ENCODE results near the gene NTN5.
"Not testable (repeated sequence)": the region's sequence is repeated elsewhere in the genome, so short reads cannot be mapped to it uniquely, and the experiment has no call there.

The NTN5 gene

DNA sequence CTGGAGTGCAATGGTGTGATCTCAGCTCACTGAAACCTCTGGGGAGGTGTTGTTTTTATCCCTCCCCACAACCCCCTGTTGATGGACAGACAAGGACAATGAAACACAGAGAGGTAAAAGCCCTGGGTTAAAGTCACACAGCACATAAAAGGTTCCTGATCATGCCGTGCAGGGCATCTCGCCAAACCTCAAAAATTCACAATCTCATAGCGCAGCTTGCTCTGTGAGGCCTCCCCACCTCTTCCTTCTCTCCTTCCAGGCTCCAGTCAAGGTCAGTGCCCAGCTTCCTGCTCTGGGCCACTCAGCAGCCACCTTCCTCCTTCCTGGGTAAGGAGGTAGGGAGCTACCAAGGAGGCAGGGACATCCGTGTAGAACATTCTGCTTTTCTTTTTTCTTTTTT is 25.2 kb upstream of the NTN5 start:
- no peak for DNase-seq

DNA sequence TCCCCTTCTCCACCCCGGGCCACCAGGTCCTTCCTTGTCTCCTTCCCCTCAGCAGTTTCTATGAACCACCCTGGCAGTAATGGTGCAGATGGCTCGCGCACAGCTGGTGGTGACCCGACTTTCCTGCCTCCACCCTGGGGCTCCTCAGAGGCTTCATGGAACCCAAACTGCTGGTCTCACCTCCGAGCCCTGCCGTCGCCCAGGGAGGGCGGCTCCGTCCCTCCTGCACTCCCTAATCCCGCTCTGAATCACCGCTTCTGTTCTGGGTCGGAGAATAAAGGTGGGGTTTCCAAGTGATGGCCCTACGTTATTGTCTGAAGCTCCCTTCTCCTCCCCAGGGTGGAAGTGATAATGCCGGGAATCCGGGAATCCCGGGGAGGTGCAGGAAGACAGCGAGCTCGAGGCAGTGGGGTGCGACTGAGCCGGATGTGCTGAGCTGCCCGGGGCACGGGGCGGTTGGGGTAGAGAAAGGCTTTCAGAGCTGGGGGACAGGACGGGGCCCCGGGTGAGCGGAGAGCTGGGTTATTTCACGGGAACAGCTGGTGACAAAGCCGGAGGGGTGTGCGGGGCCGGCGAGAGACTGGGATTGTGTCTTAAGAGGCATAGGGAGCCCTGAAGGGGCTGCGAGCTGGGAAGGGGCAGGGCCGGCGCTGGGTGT is 23.7 kb upstream of the NTN5 start:
- DNase-seq: no peak

DNA sequence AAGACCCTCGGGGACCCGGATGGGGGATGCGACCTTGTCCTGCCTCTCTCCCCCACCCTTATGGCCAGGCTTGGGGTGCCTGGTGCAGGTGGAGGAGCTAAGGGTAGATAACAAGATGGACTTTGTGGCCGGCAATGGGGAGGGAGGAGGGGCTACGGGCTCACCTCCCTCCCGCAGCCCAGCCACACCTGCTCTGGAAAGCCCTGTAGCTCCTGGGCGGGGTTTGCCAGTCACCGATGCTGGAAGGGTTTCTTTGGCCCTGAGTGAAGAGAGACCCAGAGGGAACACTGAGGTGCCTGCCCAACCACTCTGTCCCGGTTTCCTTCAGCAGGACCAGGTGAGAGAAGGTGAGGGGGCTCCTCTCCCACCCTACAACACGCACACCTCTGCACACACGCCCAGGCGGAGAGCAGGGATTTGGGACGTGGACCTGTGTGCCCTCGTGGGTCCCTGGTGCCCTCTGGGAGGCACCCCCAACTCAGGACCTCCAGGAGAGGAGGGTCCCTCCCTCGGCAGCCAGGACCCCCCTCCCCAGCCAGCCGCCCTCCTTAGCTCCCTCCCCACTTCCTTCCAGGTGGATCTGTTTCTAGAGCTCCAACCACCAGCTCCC is 23.0 kb upstream of the NTN5 start, which contains the start of gene FUT2:
Gene FUT2, plus strand, starts transcription at position 229 of the 610 bp plus-strand sequence. CDS start 6,986 bp downstream, outside the sequence.
- no peak for DNase-seq

DNA sequence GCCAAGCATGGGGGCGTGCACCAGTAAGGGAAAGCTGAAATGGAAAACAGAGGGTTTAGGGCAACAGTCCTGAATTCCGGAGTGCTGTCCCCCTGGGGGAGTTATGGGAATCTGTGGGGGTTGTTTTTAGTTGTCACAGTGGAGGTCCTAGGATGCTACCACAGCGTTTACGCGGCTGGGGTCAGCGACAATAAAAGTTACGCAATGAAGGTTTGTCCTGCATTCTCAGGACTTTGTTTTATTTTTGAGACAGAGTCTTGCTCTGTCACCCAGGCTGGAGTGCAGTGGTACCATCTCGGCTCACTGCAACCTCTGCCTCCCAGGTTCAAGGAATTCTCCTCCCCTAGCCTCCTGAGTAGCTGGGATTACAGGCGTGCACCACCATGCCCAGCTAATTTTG is 20.8 kb upstream of the NTN5 start:
- not testable (repeated sequence) for DNase-seq

DNA sequence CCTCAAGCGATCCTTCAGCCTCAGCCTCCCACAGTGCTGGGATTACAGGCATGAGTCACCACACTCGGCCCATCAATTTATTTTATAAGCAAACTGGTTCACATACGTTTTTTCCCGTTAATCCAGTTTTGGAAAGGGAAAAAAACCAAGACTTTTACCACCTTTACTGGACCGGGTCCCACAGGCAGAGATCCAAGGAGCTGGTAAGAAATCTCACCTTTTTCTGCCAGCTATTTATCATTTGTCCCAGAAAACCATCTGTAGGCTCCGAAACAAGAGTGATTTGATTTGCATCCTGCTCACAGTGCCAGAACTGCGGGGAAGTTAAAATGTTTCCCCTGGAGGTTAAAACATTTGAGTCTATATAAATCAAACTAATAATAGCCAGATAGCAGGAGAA is 16.6 kb upstream of the NTN5 start:
- peak in 2 of 58 donors; percentile 7 to 33 for DNase-seq

DNA sequence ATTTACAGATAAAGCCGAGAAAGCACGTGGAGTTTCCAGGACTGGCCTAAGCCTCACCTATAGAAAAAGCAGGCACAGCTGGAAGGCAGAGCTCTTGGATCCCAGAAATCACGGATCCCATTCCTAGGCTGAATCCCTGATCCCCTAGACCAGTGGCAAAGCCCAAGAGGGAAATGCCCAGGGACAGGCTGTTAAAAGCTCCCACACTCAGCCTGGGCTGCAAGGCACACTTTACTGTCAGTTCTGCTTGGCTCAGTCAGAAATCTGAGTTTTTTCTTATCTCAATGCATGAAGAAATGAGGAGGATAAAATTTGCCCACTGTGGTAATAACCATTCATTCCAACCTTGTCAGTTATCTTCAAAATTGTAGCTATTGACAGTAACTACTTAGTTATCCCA is 15.0 kb upstream of the NTN5 start:
- DNase-seq: no peak

DNA sequence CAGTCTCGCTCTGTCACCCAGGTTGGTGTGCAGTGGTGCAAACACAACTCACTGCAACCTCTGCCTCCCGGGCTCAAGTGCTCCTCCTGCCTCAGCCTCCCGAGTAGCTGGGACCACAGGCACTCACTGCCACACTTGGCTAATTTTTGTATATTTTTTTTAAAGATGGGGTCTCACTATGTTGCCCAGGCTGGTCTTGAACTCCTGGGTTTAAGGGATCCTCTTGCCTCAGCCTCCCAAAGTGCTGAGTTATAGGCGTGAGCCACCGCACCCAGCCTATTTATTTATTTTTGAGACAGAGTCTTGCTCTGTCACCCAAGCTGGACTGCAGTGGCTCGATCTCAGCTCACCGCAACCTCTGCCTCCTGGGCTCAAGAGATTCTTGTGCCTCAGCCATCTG is 13.8 kb upstream of the NTN5 start:
- DNase-seq: not testable (repeated sequence)

DNA sequence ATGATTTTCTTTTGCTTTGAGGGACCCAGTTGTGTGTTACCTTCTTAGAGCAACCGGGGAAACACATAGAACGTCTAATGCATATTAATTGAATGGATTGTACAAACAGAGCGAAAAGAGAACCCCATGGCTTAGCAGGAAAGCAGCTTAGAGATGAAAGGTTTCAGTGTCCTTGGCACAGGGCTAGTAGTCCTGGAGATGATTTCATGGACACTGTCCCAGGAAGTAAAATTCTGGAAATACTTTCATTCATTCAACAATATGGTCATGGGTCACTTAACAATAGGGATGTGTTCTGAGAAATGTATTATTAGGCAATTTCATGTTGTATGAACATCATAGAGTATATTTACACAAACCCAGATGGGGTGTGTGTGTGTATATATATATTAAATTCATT is 13.3 kb upstream of the NTN5 start:
- peak in 3 of 58 donors; percentile 8 to 15 (median 15) for DNase-seq

DNA sequence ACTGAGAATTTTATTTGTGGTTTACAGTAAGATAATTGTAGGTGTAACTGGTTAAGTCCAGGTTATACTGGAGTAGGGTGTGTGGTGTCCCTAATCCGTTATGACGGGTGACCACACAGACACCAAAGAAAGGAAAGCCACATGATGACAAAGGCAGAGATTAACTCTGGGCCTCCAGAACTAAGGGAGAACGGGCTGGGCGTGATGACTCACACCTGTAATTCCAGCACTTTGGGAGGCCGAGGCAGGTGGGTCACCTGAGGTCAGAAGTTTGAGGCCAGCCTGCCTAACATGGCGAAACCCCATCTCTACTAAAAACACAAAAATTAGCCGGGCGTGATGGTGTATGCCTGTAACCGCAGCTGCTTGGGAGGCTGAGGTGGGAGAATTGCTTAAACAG is 12.8 kb upstream of the NTN5 start:
- DNase-seq: no peak

DNA sequence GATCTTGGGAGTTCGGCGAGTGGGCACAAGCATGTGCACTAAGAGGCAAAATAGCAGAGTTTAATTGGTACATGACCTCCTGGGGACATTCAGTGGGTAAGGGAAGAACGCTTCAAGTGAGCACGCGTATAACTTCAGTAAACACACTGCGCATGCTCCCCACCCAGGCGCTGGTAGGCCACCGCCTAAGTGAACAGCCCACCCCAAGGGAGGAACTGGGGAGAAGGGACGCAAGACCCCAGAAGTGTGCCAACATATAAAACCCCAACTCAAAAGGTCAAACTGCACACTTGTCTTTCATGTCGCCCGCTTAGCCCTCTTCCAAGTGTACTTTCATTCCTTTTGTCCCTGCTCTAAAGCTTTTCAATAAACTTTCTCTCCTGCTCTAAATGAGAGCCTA is 10.5 kb upstream of the NTN5 start:
- peak in 56 of 58 donors; percentile 10 to 78 (median 54) for DNase-seq

DNA sequence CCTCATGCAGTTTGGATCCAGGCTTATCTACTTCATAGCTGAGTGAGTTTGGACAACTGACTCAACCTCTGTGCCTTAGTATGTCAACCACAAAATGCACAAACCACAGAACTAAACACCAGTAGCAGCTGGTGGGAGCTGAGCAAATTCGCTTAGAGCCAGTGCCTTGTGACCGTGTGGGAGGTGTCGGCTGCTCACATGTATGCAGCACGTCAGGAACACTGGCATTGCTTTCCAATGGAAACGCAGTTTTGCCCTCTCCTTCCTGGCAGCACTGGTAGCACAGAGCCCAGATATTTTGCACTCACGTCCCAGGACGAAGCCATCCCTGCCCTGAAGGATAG is 8.3 kb upstream of the NTN5 start:
- DNase-seq: peak in 35 of 58 donors; percentile 3 to 73 (median 29)

DNA sequence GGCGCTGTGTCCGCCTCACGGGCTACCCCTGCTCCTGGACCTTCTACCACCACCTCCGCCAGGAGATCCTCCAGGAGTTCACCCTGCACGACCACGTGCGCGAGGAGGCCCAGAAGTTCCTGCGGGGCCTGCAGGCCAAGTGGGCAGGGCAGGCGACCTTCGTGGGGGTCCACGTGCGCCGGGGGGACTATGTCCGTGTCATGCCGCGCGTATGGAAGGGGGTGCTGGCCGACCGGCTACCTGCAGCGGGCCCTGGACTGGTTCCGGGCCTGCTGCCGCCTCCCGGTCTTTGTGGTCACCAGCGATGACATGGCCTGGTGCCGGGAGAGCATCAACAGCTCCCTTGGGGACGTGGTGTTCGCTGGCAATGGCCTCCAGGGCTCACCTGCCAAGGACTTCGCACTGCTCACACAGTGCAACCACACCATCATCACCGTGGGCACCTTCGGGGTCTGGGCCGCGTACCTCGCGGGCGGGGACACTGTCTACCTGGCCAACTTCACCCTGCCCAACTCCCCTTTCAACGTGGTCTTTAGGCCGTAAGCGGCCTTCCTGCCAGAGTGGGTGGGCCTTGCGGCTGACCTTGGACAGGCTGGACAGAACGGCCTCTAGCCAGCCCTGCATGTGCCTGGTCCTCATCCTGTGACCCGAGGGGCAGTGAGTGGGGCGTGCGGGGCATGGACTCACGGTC is 7.8 kb upstream of the NTN5 start:
- DNase-seq: no peak

DNA sequence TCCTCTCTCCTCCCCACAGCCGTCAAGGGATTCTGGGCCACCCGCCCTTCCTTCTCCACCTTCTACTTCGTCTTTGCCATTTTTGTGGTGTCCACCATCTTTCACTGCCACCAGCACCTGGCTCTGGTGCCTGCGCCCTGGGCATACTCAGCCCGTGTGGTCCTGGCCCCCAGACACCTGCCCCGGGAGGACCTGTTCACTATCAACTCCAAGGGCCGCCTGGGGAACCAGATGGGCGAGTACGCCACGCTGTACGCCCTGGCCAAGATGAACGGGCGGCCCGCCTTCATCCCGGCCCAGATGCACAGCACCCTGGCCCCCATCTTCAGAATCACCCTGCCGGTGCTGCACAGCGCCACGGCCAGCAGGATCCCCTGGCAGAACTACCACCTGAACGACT is 7.2 kb upstream of the NTN5 start:
- DNase-seq: not testable (repeated sequence)

DNA sequence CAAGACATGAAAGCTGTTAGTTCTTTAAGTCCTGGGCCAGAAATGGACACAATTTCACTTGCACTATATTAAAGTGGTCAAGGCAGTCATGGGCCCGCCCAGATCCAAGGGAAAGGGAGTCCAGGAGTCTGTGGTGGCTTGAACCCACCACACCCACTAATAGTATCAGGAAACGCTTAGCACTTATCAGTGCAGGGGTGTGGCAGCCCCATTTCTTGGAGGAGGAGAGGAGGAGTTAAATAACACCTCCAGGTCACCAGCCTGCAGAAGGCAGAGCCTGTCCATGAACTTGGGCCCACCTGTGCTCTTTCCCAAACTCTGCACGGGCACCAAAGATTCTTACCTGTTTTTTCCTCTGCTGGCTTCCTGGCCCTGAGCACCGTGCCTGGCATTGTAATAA is 5.4 kb upstream of the NTN5 start:
- DNase-seq: no peak

DNA sequence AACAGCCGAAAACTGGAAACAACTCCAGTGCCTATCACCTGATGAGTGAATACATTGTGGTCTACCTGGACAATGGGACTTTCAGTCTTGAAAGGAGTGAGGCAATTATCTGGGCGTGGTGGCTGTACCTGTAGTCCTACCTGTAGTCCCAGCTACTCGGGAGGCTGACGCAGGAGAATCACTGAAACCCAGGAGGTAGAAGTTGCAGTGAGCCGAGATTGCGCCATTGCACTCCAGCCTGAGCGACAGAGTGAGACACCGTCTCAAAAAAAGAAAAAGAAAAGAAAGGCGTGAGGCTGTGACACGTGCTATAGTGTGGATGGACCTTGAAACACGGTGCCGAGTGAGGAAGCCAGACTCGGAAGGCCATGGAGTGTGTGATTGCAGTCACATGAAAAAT is 4.1 kb upstream of the NTN5 start:
- DNase-seq: no peak

DNA sequence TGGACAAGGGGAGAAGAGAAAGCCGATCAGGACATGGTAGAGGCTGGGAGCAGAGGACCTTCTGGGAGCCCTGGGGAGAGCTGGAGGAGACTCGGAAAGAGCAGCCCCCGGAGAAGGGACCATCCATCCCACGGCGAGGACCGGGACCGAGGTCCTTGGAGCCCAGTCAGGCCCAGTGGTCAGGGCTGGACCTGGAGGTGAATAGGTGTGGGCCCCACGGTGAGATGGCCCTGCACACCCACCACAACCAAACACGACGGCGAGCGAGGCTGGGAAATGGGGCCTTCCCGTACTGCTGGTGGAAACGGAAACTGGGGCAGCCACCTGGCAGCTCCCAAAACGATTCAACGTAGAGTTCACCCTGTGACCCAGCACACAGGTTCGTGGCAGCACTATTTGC is 3.7 kb upstream of the NTN5 start:
- DNase-seq: no peak

DNA sequence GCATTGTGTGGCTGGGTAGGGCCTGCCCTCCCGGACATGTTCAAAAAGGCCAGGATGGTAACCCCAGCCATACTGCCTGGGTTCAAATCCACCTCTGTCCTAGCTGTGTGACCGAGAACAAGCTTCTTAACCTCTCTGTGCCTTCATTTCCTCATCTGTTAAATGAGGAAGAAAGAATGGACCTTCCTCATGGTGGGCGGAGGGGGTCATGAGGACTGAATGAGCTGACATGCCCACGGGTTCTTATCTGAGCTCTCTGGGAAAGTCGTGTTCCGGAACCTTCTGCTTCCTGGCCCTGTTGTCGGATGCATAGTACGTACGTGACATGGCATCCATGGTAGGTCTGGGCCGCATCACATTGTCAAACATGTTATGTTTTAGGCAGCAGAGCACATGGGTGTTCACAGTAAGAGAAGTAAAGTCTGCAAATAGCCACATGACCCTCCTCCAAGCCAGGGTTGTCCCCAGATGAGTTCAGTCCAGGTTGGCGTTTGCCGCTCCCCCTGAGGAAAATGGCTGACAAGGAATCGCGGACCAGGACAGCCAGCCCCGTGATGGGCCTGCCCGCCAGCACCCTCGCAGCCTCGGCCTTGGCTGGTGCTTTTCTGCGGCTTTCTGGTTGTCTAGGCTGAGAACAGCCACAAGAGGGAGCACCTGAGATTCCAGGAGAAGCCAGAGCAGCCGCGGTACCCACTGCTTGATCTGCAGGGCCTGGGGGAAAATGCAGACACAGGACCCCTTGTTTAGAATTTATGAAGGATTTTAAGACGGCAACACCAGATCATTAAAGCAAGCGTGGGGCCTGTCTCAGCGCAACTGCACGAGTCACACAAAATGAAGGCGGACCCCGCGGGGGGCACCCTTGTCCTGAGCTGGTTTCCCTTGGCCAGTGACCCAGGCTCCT is 2.4 kb upstream of the NTN5 start:
- peak; percentile 19 to 90 (median 74) for DNase-seq

DNA sequence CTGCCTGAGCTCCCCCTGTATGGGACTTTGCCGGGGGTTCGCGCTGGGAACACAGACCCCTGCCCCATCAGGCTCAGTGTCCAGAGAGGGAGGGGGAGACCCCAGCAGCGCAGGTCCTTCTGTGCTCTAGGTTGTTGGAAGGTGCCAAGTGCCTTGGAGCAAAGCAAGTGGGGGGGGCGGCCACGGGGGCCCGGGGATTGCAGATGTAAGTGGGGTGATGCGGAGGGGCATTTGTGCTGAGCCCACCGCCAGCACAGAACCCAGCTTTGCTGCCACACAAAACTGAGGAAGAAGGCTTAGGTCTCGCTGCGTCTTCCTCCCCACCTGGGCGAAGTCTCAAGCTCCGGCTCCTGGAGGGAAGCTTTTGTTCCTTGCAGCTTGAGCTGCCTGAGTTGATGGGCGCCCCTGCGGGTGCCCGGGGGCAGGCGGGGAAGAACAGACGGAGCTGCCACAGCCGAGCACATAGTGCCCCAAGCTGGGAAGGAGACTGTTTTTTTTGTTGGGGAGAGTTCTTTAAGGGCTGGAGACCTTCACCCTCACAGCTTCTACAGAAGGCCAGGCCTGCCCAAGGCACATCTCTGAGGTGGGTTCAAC is 1.5 kb upstream of the NTN5 start:
- no peak for DNase-seq

DNA sequence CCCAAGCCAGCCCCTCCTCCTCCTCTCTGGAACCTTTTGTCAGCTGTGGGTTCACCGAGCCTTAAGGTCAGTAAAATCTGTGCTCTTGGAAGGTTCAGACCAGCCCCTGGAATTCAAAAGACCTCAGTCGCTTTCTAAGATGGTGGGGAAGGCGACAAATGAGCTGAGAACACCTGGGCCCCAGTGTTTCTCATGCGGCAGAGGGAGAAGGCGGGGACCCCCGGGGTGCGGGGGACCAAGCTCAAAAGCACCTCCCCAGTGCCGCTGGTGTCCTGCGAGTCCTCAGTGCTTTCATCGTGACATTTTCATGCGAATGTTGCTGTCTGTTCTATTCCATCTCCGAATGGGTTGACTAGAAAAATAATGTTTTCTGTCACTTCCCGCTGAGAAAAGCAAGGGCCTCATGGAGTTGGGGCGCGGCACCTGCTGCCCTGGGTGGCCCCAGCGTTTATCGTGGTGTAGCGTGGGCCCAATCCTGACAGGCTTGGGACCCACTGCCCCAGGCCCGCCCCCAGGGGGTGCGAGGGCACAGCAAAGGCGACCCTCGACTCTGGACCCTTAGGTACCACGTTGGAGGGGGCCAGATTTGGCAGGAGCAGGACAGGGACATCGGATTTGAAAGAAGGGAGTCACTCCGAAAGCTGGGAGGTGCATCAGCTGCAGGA is 751 bp upstream of the NTN5 start:
- no peak for DNase-seq

DNA sequence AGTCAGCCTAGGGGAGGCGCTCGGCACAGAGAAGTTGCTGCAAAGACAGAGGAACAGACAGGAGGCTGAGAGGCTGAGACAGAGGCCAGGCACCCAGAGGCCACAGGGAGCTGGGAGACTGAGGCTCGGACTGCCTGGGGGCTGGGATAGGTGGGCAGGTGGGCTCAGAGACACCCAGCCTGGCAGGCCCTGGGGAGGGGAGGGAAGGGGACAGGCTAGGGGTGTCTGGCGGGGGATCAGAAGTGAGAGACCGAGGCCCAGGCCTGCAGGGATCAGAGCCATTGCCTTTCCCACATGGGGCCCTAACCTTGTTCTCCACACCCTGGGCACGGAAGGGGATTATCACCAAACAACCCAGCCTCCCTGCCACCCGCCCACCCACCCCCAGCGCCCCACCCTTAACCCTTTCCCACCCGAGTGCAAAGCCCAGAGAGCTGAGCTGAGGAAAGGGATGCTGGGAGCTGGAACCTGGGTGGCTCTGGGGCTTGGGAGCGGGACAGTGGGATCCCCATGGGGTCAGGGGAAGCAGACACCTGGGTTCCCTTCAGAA is 1.3 kb downstream of the NTN5 start:
- no peak for DNase-seq

All from anterior cingulate cortex (tissue), 58 donors.